Endothelial cell of umbilical vein (primary cell): ENCODE data around the gene CCNH. TPM values are rescaled to one million over a fixed set of nuclear protein-coding genes. Genes with fewer than 3 reads are reported as not detected.

Source experiments
- BruUV-seq: library from RNA; stranded (reverse); fragments of 400-500 nt; replicated peaks from 2 replicates; lab custom pipeline; 2021; lab: Mats Ljungman, UMichigan
- CTCF ChIA-PET: fragments of 300-600, 350-600 bp; sonication (Branson Sonifier 250); formaldehyde crosslinking; loops from one replicate; lab custom pipeline; 2021; ENCODE audit warnings: antibody characterized with exemption, inconsistent platforms; lab: Charles Lee
- POLR2A ChIA-PET: fragments of 300-600, 350-600 bp; sonication (Branson Sonifier 250); formaldehyde crosslinking; loops from one replicate; lab custom pipeline; 2021; ENCODE audit warnings: antibody characterized with exemption, inconsistent platforms; lab: Charles Lee
- DNase-seq: peaks from one replicate; pipeline ENCODE4 v3.0.0-alpha.2; 2011; ENCODE audit warnings: low read depth, low spot score
- FAIRE-seq: peaks from 2 replicates; lab custom pipeline; 2011; peaks lifted over from hg19 to GRCh38; lab: Jason Lieb, UNC
- H2AFZ ChIP-seq: 2 replicates; pipeline ENCODE4 v1.6.0; 2012; ENCODE audit warnings: low read depth, low read length, control low read depth, inconsistent platforms
- H3K27ac ChIP-seq: 2 replicates; pipeline ENCODE4 v1.5.1; 2011; ENCODE audit warnings: low read depth, mild to moderate bottlenecking, control low read depth, low read length, moderate library complexity; ENCODE audit not compliant: insufficient read depth
- H3K27me3 ChIP-seq, 2 experiments: 2 replicates each; pipeline versions ENCODE4 v1.6.0 to v1.6.1; 2011; ENCODE audit warnings: low read length in 2 of 2, mixed read lengths in 1 of 2; ENCODE audit not compliant: control insufficient read depth in 2 of 2, insufficient read depth in 2 of 2
- H3K36me3 ChIP-seq, 2 experiments: 2 replicates in 1 of 2; 3 replicates in 1 of 2; pipeline ENCODE4 v1.5.1; 2011; ENCODE audit warnings: low read length in 2 of 2, mild to moderate bottlenecking in 1 of 2, moderate library complexity in 1 of 2; ENCODE audit not compliant: control insufficient read depth in 2 of 2, insufficient read depth in 2 of 2; ENCODE audit errors: extremely low read depth in 1 of 2
- H3K4me1 ChIP-seq: 3 replicates; pipeline ENCODE4 v1.5.1; 2011; ENCODE audit warnings: mild to moderate bottlenecking, low read length; ENCODE audit not compliant: control insufficient read depth, insufficient read depth; ENCODE audit errors: extremely low read depth
- H3K4me2 ChIP-seq: 2 replicates; pipeline ENCODE4 v1.6.1; 2011; ENCODE audit warnings: low read length, control low read depth, mixed read lengths; ENCODE audit not compliant: insufficient read depth
- H3K4me3 ChIP-seq, 3 experiments: fragments of 200-600 bp in 1 of 3; sonication (generic), shearing (Covaris generic) in 1 of 3; replicated peaks in 1 of 3; 2 replicates each; pipeline ENCODE4 v1.5.1; 2011 to 2016; ENCODE audit warnings: control low read depth in 3 of 3, low read length in 3 of 3, mild to moderate bottlenecking in 2 of 3, inconsistent platforms in 1 of 3, low read depth in 1 of 3, moderate library complexity in 1 of 3; ENCODE audit not compliant: insufficient read depth in 1 of 3
- H3K79me2 ChIP-seq: 2 replicates; pipeline ENCODE4 v1.6.0; 2012; ENCODE audit warnings: low read length, inconsistent platforms; ENCODE audit not compliant: control insufficient read depth, insufficient read depth
- H3K9ac ChIP-seq: replicated peaks from 2 replicates; pipeline ENCODE3; 2011; ENCODE audit warnings: low read length, control low read depth; ENCODE audit not compliant: insufficient read depth; ENCODE audit errors: extremely low read depth
- H3K9me1 ChIP-seq: replicated peaks from 3 replicates; pipeline ENCODE4 v1.6.0; 2011; ENCODE audit warnings: mild to moderate bottlenecking, low read length; ENCODE audit not compliant: control insufficient read depth, insufficient read depth; ENCODE audit errors: extremely low read depth
- H3K9me3 ChIP-seq: replicated peaks from 2 replicates; pipeline ENCODE4 v1.5.1; 2012; ENCODE audit warnings: low read length, inconsistent platforms; ENCODE audit not compliant: control insufficient read depth, insufficient read depth
- H4K20me1 ChIP-seq: replicated peaks from 2 replicates; pipeline ENCODE3; 2011; ENCODE audit warnings: mild to moderate bottlenecking, low read length; ENCODE audit not compliant: control insufficient read depth, insufficient read depth; ENCODE audit errors: extremely low read depth
- CTCF ChIP-seq, 2 donors: IDR thresholded peaks; 1 replicate in 1 of 2; 2 replicates in 1 of 2; pipeline ENCODE4 v1.5.1; 2011; ENCODE audit warnings: low read length in 2 of 2, mild to moderate bottlenecking in 2 of 2, moderate library complexity in 2 of 2, control low read depth in 1 of 2, inconsistent platforms in 1 of 2, low read depth in 1 of 2; ENCODE audit not compliant: insufficient read depth in 1 of 2; ENCODE audit errors: extremely low read depth in 1 of 2
- EZH2 ChIP-seq: IDR thresholded peaks from 2 replicates; pipeline ENCODE4 v1.6.1; 2012; ENCODE audit warnings: borderline replicate concordance, low read depth, mild to moderate bottlenecking, moderate library complexity, low read length, inconsistent platforms; ENCODE audit not compliant: severe bottlenecking
- FOS ChIP-seq: IDR thresholded peaks from 2 replicates; pipeline ENCODE4 v1.6.1; 2011; ENCODE audit warnings: mild to moderate bottlenecking, low read length, moderate library complexity, borderline replicate concordance; ENCODE audit not compliant: insufficient read depth
- GATA2 ChIP-seq: IDR thresholded peaks from 2 replicates; pipeline ENCODE4 v1.7.0; 2011; ENCODE audit warnings: low read depth, mild to moderate bottlenecking, moderate library complexity, mixed read lengths, low read length; ENCODE audit not compliant: insufficient read length, insufficient read depth
- JUN ChIP-seq: IDR thresholded peaks from 2 replicates; pipeline ENCODE4 v1.6.1; 2011; ENCODE audit warnings: borderline replicate concordance, low read depth; ENCODE audit not compliant: insufficient read length, insufficient read depth
- MYC ChIP-seq: IDR thresholded peaks from one replicate; pipeline ENCODE4 v1.6.1; 2011; ENCODE audit warnings: mild to moderate bottlenecking, low read depth, low read length
- POLR2A ChIP-seq: IDR thresholded peaks from 2 replicates; pipeline ENCODE4 v1.6.1; 2012; ENCODE audit warnings: low read depth, mild to moderate bottlenecking, control low read depth, low read length
- POLR2AphosphoS5 ChIP-seq: IDR thresholded peaks from 2 replicates; pipeline ENCODE4 v1.6.1; 2012; ENCODE audit warnings: low read depth, mild to moderate bottlenecking, control low read depth, low read length, moderate library complexity; ENCODE audit not compliant: insufficient read depth
- dilution Hi-C: fragments of 300-500 bp; cut with MboI; formaldehyde crosslinking; loops from one replicate; pipeline ENCODE4 v1.15.0; 2019; ENCODE audit warnings: low sequenced_read_pairs; ENCODE audit not compliant: extremely low pct_ligation_motif_present
- intact Hi-C: fragments of 100-400 bp; cut with micrococcal nuclease; formaldehyde crosslinking; loops from one replicate; pipeline ENCODE4 v1.10.0; 2022
- polyA plus RNA-seq, 4 experiments: library from polyadenylated mRNA; depleted of rRNA in 3 of 4; stranded (reverse) in 3 of 4; unstranded in 1 of 4; fragments of >200 nt; gene quantifications; 2 replicates each; pipeline versions ENCODE4 v1.2.1 to v1.2.3, GENCODE V29; 2011 to 2012; ENCODE audit warnings: missing spikeins in 1 of 4
- total RNA-seq: library from RNA; stranded (reverse); gene quantifications from 2 replicates; pipeline ENCODE4 v1.2.3, GENCODE V29; 2021
- TF ChIP-seq, protein P1 (sequence below): IDR thresholded peaks from 2 replicates; pipeline ENCODE4 v1.6.1; 2011; ENCODE audit not compliant: insufficient read depth, insufficient read length

CCNH gene
- total and polyA plus RNA-seq, 2 donors (not counting 3 experiments of a cell fraction or from before 2014, with no cell fraction given) = 47.9 to 50.6 TPM

GRCh38 chr5:87347841-87348240 is 64.9 kb downstream of the CCNH start:
- Histone ChIP-seq H3K9ac (no peak overlapping the region), H4K20me1 (no peaks in the 10 kb centered on the region), H3K79me2 (no peaks in the 10 kb centered on the region), H3K27ac (no peak overlapping the region), H3K27me3 (no peaks in the 10 kb centered on the region), H3K4me3 (no peak overlapping the region), H3K9me3 (no peaks in the 10 kb centered on the region), H3K9me1 (no peaks in the 10 kb centered on the region), H3K4me2 (no peak overlapping the region), H3K36me3 (peaks cover 0 to 6% of the 10 kb centered on the region in 2 experiments), H2AFZ (no peak overlapping the region), H3K4me1 (no peaks in the 10 kb centered on the region)
- intact Hi-C loops = no loop called here
- dilution Hi-C loops = no loop called here
- BruUV-seq = no TSS peak
- no peak for TF ChIP-seq POLR2AphosphoS5
- no peak for TF ChIP-seq POLR2A
- TF ChIP-seq, protein P1, sequence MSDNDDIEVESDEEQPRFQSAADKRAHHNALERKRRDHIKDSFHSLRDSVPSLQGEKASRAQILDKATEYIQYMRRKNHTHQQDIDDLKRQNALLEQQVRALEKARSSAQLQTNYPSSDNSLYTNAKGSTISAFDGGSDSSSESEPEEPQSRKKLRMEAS = no peak
- no peak for TF ChIP-seq CTCF (IDR thresholded peaks at IDR 0.05; ENCODE audit: extremely low read depth in 1 of 2, insufficient read depth in 1 of 2, low read depth in 1 of 2, low read length in 2 of 2)
- TF ChIP-seq GATA2 = no peak
- TF ChIP-seq MYC = no peak
- no peak for TF ChIP-seq EZH2
- TF ChIP-seq JUN = no peak
- TF ChIP-seq FOS = no peak
- FAIRE-seq = no peak
- ChIA-PET POLR2A (no interaction called here), CTCF (interaction anchor here (2.7 kb wide), 1 partner anchor 278 kb away, joined by 14 read pairs; no protein-coding TSS in a partner anchor)
- DNase-seq = no peak
